Left colon (tissue), 2 donors: Measurements from ENCODE around the gene CAMK1. TPM values are rescaled to one million over a fixed set of nuclear protein-coding genes. Genes with fewer than 3 reads are reported as not detected.

Experiments
- ATAC-seq: fragments of 200-7000 bp; cut with Tn5 transposase; one replicate; pipeline ENCODE4 v1.9.1; 2020; ENCODE audit warnings: mild to moderate bottlenecking, moderate library complexity
- DNase-seq, 2 donors: peaks; one replicate each; pipeline ENCODE4 v3.0.0-alpha.2; 2020
- intact Hi-C, 2 donors: fragments of 100-400 bp; cut with DNase I in 1 of 2; cut with micrococcal nuclease in 1 of 2; formaldehyde crosslinking; loops; one replicate each; pipeline versions ENCODE4 v1.11.2 to v1.14.0; 2022; cut with DNase I, micrococcal nuclease
- total RNA-seq, 2 donors: library from RNA; stranded (reverse); fragmentation: NEBNext Ultra II Directional; extraction: Animal tissue kit (Norgen Biotek cat#: 25700); gene quantifications; one replicate each; pipeline ENCODE4 v1.2.1, GENCODE V29; 2021
- donor health status: DM: no; HTN: no; CAD: no.
- donor health status: DM: yes; HTN: yes; CAD: no.

The CAMK1 gene
- total RNA-seq, 2 donors from 2014 or later: 8.2 to 10.9 TPM

DNA sequence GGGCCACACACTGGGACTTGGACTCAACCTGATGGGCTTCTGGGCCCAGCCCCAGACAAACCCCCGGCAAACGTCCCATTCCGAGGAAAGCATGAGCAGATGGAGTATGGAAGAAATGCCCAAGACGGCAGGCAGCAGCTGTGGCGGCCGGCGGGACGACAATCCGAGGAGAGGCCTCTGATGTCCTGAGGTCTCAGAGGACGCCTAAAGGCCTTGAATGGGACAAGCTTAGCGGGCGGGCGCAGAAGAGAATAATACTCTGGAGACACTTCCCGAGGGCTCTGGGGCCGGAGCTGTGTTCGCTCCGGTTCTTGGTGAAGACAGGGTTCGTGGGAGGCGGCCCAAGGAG, 20.5 kb downstream of the CAMK1 start:
- intact Hi-C loops: no loop called here
- DNase-seq: no peak
- ATAC-seq: peak; percentile 25

DNA sequence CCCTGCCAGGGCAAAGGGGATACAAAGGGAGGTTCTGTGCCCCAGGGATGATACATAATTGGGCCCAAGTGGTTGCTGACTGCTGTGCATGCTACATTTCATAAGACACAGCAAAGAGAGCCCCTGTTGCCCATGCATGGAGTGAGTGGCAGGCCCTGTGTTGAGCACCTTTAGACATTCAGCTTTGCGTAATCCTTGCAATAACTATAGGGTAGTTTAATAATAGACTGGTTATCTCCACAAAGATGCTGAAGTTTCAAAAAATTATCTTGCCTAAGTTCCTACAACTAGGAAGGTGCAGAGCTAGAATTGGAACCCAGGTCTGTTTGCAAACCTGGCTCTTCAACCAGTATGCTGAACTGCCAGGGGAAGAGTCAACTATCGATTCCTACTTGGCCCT, 21.7 kb downstream of the CAMK1 start:
- no peak for ATAC-seq
- no peak for DNase-seq
- intact Hi-C loops: no loop called here

DNA sequence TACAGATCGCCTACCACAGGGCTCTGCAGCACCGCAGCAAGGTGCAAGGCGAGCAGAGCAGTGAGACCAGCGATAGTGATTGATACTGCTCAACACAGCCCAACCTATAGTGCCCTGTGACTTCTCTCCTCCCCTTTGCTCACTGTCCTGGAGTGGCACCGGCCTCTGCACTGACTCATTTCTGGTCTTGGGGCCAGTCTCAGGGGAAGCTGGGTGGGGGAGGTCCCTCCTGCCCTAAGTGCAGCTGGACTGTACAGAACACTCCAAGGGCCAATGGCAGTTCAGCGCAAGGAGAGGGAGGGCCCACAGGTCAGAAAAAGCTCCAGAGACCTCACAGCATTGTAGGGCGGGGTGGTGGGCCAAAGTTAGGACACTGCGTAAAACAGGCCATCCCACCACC, 22.5 kb downstream of the CAMK1 start:
- ATAC-seq (no peak), DNase-seq (no peak)
- intact Hi-C loops: no loop called here

DNA sequence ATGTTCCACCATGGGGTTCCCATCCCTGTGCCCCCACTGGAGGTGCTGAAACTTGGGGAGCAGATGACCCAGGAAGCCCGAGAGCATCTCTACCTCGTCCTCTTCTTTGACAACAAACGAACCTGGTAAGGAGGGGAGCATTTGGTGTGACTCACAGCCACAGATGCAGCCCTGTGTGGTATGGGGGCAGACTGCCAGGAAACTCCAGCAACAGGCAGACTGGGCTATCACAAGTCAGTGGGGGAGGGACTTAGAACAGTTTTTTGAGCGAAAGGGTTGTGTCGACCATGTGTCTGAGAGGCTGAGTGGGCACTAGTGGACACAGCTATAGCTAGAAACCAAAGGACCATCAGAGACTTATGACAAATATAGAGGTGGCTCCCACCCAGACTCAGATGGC, 23.4 kb downstream of the CAMK1 start:
- no peak for ATAC-seq
- intact Hi-C loops: no loop called here
- DNase-seq: no peak

- DNase-seq (no peak), ATAC-seq (no peak)
- intact Hi-C loops: no loop called here
Measured at GRCh38 chr3:9745521-9745920, 24.2 kb downstream of the CAMK1 start.

GRCh38 chr3:9744162-9744561, 25.6 kb downstream of the CAMK1 start:
- ATAC-seq (no peak), DNase-seq (no peak)
- intact Hi-C loops: no loop called here

- DNase-seq (no peak), ATAC-seq (no peak)
- intact Hi-C loops: no loop called here
Measured at GRCh38 chr3:9743548-9743947, 26.2 kb downstream of the CAMK1 start.

DNA sequence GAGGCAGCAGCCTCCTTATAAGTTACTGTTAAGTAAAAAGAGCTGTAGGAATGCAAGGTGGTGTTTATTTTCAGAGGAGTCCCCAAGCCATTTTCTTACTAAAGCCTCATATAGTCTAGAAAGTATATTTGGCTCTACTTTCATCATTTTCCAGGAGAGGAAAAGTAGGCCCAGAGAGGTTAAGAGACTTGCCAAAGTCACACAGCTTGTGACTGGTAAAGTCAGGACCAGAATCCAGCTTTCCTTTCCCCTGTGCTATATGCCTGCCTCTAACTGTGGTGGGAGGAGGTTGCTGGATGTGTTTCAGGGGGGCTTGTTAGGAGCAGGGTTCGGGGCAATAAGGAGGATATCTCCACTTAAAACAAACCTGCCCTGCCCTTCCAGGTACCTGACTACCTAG, 27.2 kb downstream of the CAMK1 start:
- intact Hi-C loops: no loop called here
- no peak for ATAC-seq
- DNase-seq: no peak

- no peak for ATAC-seq
- DNase-seq: no peak
- intact Hi-C loops: no loop called here
Measured at GRCh38 chr3:9739181-9739580, 30.6 kb downstream of the CAMK1 start.

DNA sequence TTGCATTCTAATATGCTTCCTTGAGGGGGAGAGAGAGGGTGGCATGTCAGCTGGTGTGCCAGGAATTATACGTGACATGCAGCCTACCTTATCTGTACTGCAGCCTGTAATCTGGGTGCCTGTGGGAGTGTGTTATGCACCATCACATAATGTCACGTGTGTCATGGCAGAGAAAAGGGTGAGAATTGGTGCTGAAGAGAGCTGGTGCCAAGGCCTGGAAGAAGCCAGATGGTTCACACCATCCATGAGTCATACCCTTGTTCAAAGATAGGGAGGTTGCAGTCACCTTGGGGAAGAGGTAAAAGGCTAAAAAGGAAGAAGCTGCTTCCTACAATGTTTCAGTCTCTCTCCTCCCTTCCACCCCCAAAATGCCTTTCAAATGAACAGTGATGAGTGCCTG, 32.9 kb downstream of the CAMK1 start:
- intact Hi-C loops: no loop called here
- ATAC-seq (no peak), DNase-seq (no peak)

DNA sequence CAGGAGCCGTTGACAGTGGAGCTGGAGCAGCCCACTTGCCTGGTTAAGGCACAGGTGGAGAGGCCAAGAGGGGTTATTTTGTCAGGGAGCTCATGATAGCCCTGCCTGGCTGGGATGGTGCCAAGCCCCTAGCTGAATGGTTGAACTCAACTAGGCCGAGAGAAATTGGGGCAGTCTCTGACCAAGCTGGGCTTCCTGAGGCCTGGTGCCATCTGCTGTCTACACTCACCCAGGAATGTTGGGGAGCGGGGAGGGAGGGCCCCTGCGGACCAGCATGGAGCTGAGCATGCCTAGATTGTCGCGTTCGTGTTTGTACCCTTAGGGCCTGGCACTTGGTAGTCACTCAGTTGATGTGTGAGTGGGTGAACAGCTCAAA, 37.0 kb downstream of the CAMK1 start:
- intact Hi-C loops: no loop called here
- DNase-seq (no peak), ATAC-seq (no peak)

DNA sequence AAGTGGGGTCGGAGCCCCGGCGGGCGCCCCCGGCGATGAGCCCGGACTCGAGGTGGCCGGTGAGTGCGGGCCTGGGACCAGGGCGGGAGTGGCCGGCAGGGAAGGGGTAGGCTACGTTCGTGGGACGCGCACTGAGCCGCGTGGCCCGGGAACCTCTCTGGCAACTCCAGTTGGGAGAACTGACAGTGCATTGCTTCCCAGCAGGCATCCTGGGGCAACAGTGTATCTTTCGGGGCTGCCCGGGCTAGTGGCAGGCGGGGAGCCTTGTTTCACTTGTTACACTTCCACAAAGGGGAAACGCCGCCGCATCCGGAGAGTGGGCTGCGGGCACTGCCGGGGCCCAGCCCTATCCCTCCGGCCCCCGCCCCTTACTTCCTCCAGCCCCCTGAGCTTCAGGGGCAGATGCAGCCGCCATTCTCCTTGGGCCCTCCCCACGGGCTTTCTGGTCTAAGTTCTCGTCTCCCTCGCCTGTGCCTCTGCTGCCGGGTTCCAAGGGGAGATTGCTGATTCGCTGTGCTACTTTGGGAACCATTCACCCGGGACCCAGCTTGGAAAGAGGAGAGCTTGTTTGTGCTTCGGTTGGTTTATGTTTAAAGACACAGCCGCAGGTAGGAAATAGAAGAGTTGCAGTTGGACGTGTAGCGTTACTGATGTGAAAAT, 37.5 kb downstream of the CAMK1 start:
- ATAC-seq (peak; percentile 22), DNase-seq (peak; percentile 35 to 52)
- intact Hi-C loops: no loop called here

- peak; percentile 100 for DNase-seq
- ATAC-seq: peak; percentile 95
- intact Hi-C loops: no loop called here
Measured at GRCh38 chr3:9731206-9732079, 38.3 kb downstream of the CAMK1 start, which contains the start of gene BRPF1. Gene BRPF1 (plus strand): TSS chr3:9731735. CDS start chr3:9734141, 2,406 bp downstream.

DNA sequence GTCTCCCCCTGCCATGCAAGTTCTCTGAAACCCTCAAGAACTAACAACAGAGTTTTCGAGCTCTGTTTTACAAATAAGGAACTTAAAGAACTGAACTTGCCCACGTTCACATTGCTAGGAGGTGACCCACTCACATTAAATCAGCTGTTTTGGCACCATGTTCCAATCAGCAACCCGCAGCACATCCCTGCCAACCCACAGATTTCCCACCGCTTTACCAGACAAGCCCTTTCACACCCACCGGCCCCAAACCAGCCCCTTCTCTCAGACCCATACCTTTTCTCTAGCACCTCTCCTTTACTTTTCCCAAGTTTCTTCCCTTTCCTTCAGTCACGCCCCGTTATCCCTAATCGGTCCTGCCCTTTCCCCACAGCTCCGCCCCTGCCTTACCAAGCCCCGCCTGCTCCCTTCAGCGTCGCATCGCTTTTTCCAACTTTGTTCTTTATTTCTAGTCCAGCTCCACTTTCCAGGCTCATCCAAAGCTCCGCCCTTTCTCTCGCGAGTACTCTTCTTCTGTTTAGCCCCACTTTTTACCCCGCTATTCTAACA, 39.0 kb downstream of the CAMK1 start:
- ATAC-seq: peak; percentile 66
- DNase-seq: no peak
- intact Hi-C loops: no loop called here

GRCh38 chr3:9729419-9729818, 40.3 kb downstream of the CAMK1 start:
- intact Hi-C loops: no loop called here
- DNase-seq (no peak), ATAC-seq (no peak)

DNA sequence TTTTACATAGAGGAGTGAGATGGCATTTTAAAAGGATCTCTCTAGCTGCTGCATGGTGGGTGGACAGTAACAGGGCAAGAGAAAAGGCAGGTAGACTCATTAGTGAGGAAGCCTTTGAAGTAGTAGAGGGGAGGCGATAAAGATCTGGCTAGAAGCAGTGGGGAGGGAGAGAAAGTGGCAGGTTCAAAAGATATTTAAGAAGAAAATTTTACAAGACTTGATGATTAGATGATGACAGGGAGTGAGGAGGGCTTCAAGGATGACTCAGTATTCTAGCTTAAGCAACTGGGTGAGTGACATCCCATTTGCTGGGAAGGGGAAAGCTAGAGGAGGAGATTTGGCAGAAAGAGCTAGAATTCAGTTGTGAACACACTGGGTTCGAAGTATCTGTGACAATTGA, 42.0 kb downstream of the CAMK1 start:
- DNase-seq (no peak), ATAC-seq (no peak)
- intact Hi-C loops: no loop called here

DNA sequence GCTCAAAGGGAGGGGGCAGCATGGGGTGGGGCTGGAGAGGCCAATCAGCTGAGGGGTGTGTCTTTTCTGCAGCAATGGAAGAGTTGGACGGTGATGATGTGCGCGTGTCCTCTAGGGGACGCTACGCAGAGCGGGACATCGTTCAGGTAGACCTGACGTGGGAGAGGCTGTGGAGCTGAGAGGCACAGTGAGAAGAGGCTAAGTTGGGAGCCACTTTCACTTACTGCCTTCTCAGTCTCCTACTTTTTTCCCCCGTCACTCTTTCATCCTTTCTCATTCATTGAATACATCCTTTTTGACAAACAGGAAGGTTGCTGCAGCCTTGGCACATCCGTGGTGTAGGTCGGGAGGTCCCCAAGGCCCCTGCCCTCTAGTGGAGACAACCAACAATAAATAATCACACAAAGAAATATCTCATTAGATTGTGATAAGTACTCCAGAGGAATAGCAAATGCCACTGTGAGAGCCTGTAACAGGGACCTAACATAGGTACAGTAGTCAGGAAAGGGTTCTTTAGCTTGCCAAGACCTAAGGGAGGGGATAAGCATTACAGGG, 42.6 kb downstream of the CAMK1 start:
- DNase-seq (no peak), ATAC-seq (no peak)
- intact Hi-C loops: no loop called here

GRCh38 chr3:9725775-9726515, 43.8 kb downstream of the CAMK1 start:
- intact Hi-C loops: no loop called here
- no peak for ATAC-seq
- no peak for DNase-seq

- DNase-seq: no peak
- intact Hi-C loops: no loop called here
- no peak for ATAC-seq
Measured at GRCh38 chr3:9721700-9722060, 48.1 kb downstream of the CAMK1 start.
